Anterior cingulate cortex (tissue), 58 donors: ENCODE measurements around the gene CLNK.

Experiments
- DNase-seq, 58 donors: peaks; one replicate each; lab custom pipeline; 2025; lab: John Stamatoyannopoulos, UW

The CLNK gene

GRCh38 chr4:10529291-10530136 is 155.1 kb downstream of the CLNK start:
- no peak for DNase-seq

- no peak for DNase-seq
Observed at GRCh38 chr4:10527438-10527837, 157.1 kb downstream of the CLNK start.

- DNase-seq = no peak
Observed at GRCh38 chr4:10526429-10527222, 157.9 kb downstream of the CLNK start.

- no peak for DNase-seq
Observed at GRCh38 chr4:10524196-10524833, 160.3 kb downstream of the CLNK start.

- DNase-seq = no peak
Observed at GRCh38 chr4:10521424-10521823, 163.1 kb downstream of the CLNK start.

- DNase-seq = no peak
Observed at GRCh38 chr4:10509733-10510132, 174.8 kb downstream of the CLNK start.

GRCh38 chr4:10506077-10506476 is 178.5 kb downstream of the CLNK start:
- no peak for DNase-seq

GRCh38 chr4:10504570-10505179 is 179.9 kb downstream of the CLNK start:
- no peak for DNase-seq

- DNase-seq = no peak
Observed at GRCh38 chr4:10502717-10503116, 181.9 kb downstream of the CLNK start.

- DNase-seq = no peak
Observed at GRCh38 chr4:10500776-10501175, 183.8 kb downstream of the CLNK start.

- DNase-seq = no peak
Observed at GRCh38 chr4:10496200-10496599, 188.4 kb downstream of the CLNK start.

- no peak for DNase-seq
Observed at GRCh38 chr4:10495651-10496050, 188.9 kb downstream of the CLNK start.

GRCh38 chr4:10492464-10492863 is 192.1 kb downstream of the CLNK start:
- no peak for DNase-seq

- DNase-seq = no peak
Observed at GRCh38 chr4:10491401-10491800, 193.2 kb downstream of the CLNK start.

- DNase-seq = no peak
Observed at GRCh38 chr4:10490996-10491395, 193.6 kb downstream of the CLNK start.

- DNase-seq = no peak
Observed at GRCh38 chr4:10482913-10483312, 201.7 kb downstream of the CLNK start.

GRCh38 chr4:10480616-10481015 is 204.0 kb downstream of the CLNK start:
- DNase-seq = no peak

GRCh38 chr4:10478621-10479020 is 205.9 kb downstream of the CLNK start:
- no peak for DNase-seq

GRCh38 chr4:10470505-10470904 is 214.1 kb downstream of the CLNK start:
- DNase-seq = no peak

GRCh38 chr4:10466161-10466560 is 218.4 kb downstream of the CLNK start:
- DNase-seq = no peak

GRCh38 chr4:10462876-10463275 is 221.7 kb downstream of the CLNK start:
- DNase-seq = no peak
